Activated T-cell treated with anti-CD3 and anti-CD28 coated beads for 1 hour (primary cell): Measurements from ENCODE around the gene DTNB.
"Not testable (repeated sequence)": the region's sequence is repeated elsewhere in the genome, so short reads cannot be mapped to it uniquely, and the experiment has no call there.

Experiments used
- DNase-seq: peaks from one replicate; pipeline ENCODE4 v3.0.0-alpha.2; 2020; ENCODE audit warnings: low read depth

Gene DTNB

DNA sequence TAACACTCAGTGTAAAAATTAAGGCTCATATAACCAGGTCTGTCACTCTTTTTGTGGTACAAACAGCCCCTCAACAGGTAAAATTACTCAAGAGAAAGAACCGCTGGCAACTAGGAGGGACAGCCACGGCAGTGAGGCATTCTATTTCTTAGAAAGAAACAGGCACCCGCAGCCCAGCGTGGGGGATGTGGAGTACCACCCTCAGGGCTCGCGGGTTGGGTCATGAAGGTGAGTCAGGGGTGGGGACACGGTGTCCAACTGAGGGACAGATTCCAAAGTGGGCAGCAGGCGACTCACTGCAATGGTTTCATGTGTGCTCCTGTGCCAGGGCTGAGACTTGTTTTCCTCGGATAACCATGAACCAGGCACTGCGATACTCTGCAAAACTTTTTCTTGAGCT lies 129.4 kb downstream of the DTNB start:
- DNase-seq: no peak

DNA sequence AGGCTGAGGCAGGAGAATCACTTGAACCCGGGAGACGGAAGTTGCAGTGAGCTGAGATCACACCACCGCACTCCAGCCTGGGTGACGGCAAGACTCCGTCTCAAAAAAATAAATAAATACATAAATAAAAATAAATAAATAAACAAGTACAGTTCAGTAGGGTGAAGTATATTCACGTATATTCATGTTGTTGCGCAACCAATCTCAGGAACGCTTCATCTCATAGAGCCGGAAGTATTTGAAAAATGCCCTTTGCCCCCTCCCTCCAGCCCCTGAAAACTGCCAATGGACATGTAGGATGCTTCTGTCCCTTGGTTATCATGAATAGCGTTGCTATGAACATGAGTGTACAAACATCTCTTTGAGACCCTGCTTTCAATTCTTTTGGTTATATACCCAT lies 132.0 kb downstream of the DTNB start:
- DNase-seq: no peak

DNA sequence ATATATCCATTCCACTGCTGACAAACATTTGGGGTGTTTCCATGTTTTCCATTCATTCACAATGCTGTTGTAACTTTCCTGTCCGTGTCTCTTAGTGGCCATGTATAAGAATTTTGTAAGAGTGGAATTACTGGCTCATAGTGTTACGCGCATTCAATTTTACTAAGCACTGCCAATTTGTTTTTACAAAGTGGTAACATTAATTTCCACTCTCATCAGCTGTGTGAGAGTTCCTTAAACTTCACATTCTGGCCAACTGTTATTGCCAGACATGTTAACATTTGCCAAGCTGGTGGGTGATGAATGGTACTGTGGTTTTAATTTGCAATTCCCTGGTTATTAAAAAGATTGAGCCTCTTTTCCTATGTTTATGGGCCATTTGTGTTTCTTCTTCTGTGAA lies 134.2 kb downstream of the DTNB start:
- DNase-seq: no peak

DNA sequence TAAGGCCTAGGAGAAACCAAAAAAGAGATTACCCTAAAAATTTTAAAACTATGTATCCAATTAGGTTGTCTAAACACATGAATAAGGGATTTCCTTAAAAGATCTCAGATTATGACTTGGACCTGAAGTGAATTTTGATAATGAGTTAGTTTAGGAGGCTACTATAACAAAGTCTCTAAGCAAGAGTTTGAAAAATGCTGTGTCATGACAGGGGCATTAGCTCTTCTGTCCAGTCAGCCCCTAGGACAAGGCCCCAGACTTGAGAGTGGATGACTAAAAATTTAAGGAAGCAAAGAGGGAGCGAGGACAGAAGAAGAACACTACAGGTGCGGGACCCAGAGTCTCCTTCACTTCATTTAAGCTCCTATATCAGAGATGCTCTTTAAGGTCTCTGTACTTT lies 135.9 kb downstream of the DTNB start:
- no peak for DNase-seq

DNA sequence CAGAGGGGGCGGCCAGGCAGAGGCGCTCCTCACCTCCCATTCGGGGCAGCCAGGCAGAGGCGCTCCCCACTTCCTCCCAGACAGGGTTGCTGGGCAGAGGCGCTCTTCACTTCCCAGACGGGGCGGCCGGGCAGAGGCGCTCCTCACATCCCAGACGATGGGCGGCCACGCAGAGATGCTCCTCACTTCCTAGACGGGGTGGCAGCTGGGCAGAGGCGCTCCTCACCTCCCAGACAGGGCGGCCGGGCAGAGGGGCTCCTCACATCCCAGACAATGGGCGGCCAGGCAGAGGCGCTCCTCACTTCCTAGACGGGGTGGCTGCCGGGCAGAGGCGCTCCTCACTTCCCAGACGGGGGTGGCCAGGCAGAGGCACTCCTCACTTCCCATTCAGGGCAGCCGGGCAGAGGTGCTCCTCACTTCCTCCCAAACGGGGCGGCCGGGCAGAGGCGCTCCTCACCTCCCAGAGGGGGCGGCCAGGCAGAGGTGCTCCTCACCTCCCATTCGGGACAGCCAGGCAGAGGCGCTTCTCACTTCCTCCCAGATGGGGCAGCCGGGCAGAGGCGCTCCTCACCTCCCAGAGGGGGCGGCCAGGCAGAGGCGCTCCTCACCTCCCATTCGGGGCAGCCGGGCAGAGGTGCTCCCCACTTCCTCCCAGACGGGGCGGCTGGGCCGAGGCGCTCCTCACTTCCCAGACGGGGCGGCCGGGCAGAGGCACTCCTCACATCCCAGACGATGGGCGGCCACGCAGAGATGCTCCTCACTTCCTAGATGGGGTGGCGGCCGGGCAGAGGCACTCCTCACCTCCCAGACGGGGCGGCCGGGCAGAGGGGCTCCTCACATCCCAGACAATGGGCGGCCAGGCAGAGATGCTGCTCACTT lies 137.7 kb downstream of the DTNB start:
- not testable (repeated sequence) for DNase-seq

DNA sequence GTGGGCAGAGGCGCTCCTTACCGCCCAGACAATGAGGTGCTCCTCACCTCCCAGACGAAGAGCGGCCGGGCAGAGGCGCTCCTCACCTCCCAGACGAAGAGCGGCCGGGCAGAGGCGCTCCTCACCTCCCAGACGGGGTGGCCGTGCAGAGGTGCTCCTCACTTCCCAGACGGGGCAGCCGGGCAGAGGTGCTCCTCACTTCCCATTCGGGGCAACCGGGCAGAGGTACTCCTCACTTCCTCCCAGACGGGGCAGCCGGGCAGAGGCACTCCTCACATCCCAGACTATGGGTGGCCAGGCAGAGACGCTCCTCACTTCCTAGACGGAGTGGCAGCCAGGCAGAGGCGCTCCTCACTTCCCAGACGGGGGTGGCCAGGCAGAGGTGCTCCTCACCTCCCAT lies 138.4 kb downstream of the DTNB start:
- not testable (repeated sequence) for DNase-seq

DNA sequence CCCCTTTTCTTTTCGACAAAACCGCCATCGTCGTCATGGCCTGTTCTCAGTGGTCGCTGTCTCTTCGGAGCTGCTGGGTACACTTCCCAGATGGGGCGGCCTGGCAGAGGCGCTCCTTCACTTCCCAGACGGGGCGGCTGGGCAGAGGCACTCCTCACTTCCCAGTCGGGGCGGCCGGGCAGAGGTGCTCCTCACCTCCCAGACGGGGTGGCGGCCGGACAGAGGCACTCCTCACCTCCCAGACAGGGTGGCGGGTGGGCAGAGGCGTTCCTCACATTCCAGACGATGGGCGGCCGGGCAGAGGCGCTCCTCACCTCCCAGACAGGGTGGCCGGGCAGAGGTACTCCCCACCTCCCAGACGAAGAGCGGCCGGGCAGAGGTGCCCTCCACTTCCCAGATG lies 138.9 kb downstream of the DTNB start:
- DNase-seq: no peak

DNA sequence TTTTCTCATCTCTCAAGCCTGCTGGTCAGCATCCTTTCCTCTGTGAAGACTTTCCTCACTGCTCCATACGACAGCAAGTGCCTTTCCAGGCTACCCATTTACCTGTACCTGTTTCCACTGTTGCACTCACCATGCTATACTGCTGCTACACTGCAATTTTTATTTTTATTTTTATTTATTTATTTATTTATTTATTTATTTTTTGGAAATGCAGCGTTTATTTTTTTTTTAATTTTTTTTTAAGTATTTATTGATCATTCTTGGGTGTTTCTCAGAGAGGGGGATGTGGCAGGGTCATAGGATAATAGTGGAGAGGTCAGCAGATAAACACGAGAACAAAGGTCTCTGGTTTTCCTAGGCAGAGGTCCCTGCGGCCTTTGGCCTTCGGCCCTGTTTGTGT lies 139.6 kb downstream of the DTNB start:
- DNase-seq: not testable (repeated sequence)

DNA sequence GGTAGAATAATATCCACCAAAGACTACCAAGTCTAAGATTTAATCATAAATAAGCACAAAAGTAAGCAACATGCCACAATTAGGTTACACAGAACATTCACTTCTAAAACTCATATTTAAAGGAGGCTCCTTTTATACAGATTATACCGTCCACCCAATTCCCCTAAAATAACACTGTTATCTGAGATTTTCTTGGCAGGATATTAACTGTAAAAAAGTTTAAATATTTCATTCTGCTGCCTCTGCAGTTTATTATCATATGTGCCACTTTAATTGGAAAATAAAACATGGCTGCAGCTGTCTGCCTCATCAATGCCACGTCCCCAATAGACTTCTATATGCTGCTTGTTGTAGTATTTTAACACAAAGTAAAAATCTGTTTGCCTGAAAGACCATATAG lies 140.9 kb downstream of the DTNB start:
- no peak for DNase-seq

DNA sequence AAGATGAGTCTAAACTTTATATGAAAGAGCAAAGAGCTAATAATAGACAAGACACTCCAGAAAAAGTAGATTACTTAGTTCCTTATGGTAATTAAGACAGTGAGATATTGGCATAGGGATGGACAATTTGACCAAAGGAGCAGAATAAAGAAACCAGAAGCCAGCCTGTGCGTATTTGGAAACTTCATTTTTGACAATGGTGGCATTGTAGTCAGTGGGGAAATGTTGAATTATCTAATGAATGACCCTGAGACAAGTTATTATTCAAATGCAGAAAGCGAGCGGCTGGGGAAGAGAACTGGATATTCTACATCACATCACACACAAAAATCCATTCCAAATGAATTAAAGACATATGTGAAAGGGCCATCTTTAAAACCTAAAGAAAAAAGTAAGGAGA lies 144.3 kb downstream of the DTNB start:
- no peak for DNase-seq

DNA sequence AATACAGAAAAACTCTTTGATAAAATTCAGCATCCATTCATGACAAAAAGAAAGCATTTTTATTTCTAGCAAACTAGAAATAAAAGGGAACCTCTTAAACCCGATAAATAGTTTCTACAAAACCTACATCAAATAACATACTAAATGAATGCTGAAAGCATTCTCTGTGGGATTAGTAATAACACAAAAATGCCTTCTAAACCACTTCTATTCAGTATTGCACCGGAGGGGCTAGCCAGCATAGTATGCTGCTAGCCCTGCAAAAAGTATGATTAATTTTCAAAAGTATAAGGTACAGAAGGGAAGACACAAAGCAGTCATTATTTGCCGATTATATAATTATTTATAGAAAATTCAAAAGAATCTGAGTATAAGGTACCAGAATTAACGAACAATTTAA lies 145.2 kb downstream of the DTNB start:
- DNase-seq: no peak

DNA sequence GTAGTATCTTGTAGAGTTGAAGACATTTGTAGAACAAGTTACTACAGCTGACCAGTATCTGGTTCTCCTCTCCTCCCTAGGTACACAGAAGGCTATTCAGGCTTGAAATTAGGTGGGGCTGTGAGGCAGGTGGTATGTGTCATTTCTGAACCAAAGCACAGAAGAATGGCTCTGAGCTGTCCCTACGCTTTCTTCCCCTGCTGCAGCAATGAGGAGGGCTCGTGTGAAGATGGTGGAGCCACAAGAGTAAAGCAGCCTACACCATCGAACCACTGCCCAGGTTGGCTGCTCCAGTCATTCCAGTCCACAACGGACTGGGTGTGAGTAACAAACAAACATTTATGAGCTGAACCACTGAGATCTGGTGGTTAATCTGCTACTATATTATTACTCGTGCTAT lies 148.9 kb downstream of the DTNB start:
- no peak for DNase-seq

DNA sequence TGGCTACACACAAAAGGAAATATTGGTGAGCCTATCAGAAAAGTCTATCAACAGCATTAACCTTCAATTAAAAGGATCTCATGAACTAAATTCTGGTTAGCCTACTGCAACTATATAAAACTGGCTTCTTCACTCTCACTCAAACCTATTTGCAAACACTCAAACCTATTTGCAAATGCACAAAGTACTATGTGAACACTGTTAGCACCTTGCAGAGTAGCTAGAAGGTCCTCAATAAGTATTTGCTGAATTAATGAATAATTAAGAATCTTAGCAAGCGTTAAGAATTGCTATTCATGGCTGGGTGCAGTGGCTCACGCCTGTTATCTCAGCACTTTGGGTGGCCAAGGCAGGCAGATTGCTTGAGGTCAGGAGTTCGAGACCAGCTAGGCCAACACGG lies 150.3 kb downstream of the DTNB start:
- no peak for DNase-seq

DNA sequence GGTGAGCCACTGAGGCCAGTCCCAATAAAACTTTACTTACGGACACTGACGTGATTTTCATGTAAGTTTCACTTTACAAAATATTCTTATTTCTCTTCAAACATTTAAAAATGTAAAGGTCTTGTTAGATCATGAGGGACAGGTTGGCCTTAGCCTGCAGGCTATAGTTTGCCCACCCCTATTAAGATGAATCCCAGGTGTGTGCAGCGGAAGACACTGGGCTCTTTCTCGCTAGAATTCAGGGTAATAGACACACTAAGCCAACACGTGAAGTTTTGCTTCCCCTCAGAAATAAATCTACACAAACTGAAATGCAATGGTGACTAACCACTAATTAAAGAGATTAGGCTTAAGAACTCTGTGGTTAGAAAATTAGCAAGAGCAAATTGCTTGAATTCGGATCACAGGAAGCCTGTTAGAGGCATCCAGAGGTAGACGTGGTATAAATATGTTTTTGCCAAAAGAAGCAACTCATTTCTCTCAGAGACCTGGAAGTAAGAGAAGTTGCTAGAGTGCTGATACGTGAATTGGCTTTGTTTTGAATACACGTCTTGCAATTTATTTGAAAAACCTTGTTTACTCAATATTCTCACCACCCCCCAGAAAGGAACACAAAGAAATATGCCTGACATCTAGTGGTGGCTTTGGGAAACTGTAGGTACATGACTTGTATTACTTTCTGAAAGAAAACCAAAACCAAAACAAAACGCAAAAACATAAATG lies 151.6 kb downstream of the DTNB start:
- DNase-seq: no peak

DNA sequence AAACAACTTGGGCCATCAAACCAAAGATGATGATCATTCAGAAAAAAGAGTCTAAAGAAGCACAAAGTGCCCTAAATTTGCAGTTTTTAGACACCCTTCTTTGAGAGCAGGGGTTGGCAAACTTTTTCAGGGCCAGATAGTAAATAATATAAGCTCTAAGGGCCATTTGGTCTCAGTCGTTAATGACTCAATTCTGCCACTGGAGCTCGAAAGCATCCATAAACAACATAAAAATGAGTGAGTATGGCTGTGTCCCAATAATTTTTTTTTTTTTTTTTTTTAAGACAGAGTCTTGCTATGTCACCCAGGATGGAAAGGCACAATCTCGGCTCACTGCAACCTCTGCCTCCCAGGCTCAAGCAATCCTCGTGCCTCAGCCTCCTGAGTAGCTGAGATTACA lies 152.3 kb downstream of the DTNB start:
- DNase-seq: no peak

DNA sequence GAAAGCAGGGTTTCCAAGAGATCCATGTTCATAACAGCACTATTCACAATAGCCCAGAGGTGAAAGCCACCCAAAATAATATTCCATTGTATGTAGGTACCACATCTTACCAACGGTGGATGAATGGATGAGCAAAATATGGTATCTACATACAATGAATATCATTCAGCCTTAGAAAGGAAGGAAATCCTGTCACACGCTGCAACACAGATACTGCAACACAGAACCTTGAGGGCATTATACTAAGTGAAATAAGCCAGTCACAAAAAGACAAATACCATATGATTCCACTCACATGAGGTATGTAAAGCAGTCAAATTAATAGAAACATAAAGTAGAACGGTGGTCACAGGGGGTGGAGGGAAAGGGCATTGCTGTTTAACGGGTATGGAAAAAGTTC lies 155.7 kb downstream of the DTNB start:
- no peak for DNase-seq

DNA sequence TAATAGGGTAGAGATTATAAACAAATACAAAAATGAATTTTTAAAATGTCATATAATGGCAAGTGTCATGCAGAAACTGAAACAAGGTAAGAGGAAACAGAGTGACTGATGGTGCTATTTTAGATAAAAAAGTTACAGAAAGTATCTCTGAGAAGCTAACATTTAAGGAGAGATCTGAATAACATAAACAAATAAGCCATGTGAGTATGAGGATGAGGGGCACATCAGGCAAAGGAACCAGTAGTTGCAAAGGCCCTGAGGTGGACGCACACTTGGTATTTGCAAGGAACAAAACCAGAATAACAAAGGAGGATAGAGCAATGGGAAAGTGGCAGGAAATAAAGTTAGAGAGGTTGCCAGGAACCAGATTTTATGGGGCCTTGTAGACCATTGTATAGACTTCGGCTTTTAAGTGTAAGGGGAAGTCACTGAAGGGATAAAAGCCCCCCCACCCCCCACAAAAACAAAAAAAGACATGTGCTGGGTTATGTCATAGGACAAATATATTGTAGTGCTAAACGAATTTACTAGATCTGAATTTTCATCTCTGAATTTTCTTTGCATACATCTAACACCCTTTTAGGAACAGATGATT lies 159.2 kb downstream of the DTNB start:
- no peak for DNase-seq

DNA sequence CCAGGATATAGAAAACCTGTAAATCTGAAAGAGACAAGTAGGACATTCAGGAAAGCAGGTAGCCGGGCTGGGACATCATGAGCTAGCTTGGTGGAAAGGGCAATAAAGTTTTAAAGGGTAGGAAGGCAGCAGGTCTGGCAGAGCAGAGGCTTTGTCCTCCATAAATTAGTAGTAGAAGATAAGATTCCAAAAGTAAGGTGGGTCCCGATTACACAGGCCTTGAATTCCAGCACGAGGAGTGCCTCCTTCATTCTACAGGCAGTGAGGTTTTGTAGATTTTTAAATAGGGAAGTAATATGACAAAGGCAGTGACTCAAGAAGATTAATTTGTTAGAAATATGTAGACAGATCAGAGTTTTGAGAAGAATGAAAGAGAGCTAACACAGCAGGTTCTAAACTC lies 160.7 kb downstream of the DTNB start:
- no peak for DNase-seq

DNA sequence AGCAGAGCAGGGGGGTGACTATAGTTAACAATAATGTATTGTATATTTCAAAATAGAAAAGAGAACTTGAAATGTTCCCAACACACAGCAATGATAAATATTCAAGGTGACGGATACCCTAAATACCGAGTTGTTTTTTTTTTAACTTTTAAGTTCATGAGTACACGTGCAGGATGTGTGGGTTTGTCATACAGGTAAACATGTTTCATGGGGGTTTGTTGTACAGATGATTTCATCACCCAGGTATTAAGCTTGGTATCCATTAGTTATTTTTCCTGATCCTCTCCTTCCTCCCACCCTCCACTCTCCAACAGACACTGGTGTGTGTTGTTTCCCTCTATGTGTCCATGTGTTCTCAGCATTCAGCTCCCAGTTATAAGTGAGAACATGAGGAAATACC lies 167.2 kb downstream of the DTNB start:
- DNase-seq: no peak

DNA sequence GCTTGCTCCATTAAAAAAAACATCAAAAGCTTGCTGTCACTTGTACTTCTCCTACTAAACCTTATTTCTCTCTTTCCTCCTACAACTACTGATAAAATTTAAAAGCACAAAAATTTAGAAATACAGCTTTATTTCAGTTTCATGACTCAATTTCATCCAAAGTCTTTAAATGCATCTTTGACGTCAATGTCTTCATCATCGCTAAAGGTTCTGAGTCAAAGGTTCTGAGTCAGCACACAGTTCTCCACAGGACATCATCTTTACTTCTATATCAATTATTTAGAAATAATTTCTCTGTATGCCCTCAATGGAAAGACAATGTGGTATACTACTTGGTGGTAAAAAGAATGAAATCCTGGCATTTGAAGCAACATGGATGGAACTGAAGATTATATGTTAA lies 167.8 kb downstream of the DTNB start:
- DNase-seq: no peak

DNA sequence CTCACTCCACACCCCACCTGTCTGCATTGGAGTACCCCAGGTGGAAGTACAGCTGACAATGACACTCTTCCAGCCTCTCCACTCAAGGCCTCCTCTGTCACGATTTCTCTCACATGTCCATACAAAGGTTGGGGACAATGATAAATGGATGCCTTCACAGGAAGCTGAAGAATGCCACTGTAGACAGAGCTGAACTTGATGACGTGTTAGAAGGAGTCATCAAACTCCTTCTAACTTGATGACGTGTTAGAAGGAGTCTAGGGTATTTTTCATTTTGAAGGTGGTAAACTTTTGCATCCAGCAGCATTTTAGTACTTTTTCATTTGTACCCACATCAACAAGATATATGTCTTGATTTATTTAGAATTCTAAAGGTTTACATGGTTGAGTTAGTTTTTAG lies 168.2 kb downstream of the DTNB start:
- DNase-seq: no peak

DNA sequence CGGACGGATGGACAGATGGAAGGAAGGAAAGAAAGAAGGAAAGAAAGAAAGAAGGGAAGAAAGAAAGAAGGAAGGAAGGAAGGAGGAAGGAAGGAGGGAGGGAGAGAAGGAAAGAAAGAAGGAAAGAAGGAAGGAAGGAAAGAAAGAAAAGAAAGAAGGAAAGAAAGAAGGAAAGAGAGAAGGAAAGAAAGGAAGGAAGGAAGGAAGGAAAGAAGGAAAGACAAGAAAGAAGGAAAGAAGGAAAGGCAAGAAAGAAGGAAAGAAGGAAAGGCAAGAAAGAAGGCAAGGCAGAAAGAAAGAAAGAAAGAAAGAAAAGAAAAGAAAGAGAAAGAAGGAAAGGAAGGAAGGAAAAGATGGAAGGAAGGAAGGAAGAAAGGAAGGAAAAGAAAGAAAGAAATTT lies 169.1 kb downstream of the DTNB start:
- no peak for DNase-seq

DNA sequence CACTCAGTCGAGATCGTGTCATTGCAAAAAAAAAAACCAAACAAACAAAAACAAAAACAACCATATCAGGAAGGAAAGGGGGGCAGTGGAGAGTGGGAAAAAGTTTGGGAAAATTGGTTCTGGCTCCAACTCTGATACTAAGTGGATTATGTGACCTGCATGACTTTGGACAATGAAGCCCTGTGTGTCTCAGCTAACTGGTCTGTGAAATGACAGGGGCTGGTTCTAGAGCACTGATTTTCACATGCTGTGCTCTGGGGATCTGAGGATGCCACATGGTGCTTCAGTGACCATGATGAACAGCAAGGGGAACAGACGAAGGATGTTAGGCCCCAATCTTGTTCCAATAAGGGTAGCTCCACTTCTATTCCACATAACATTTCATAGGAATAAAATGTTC lies 174.2 kb downstream of the DTNB start:
- DNase-seq: no peak
